A549 treated with Hydrocortisone at 1 μM for 4 hours (cell line): ENCODE results near the gene CRISP3. TPM values are rescaled to one million over a fixed set of nuclear protein-coding genes. Genes with fewer than 3 reads are reported as not detected.

ENCODE experiments used
- total RNA-seq: library from RNA; stranded (reverse); fragments of 200-300 nt; extraction: Qiagen RNA extraction; gene quantifications from 5 replicates; pipeline ENCODE4 v1.2.3, GENCODE V29; 2022

Gene CRISP3
- not detected in 5 replicates for total RNA-seq

GRCh38 chr6:49744259-49744658 lies at the start of gene CRISP3:
Gene CRISP3, minus strand, starts transcription at chr6:49744388. Its CDS starts 21 bp downstream, at chr6:49744367.

GRCh38 chr6:49787176-49787575 lies 43.0 kb upstream of the CRISP3 start, which contains the start of gene PGK2:
Gene PGK2, minus strand, starts transcription at chr6:49787285. Its CDS starts 98 bp downstream, at chr6:49787187.

GRCh38 chr6:49713346-49713745 lies 30.8 kb downstream of the CRISP3 start, which contains the start of gene CRISP2:
Gene CRISP2, minus strand, starts transcription at chr6:49713543. Its CDS starts 4,347 bp downstream, at chr6:49709196.

Other genes starting within 250 kb of the CRISP3 start
- not detected in 5 replicates for gene GLYATL3, start 244.5 kb downstream of the CRISP3 start, total RNA-seq
- 7.8 to 10.1 TPM (median 9.2 TPM) in 5 replicates for gene C6orf141, start 193.7 kb downstream of the CRISP3 start, total RNA-seq
- not detected in 5 replicates for gene RHAG, start 107.5 kb downstream of the CRISP3 start, total RNA-seq
- not detected in 5 replicates for gene CRISP2, start 30.8 kb downstream of the CRISP3 start, total RNA-seq
- gene PGK2, start 42.9 kb upstream of the CRISP3 start, total RNA-seq: not detected in 5 replicates
- not detected in 5 replicates for gene CRISP1, start 122.1 kb upstream of the CRISP3 start, total RNA-seq
- gene DEFB114, start 219.8 kb upstream of the CRISP3 start, total RNA-seq: not detected in 5 replicates
- gene DEFB113, start 225.2 kb upstream of the CRISP3 start, total RNA-seq: not detected in 5 replicates